HepG2 (cell line): ENCODE measurements around the gene DOCK2. TPM values are rescaled to one million over a fixed set of nuclear protein-coding genes. Genes with fewer than 3 reads are reported as not detected.

Source experiments
- ATAC-seq: fragments of 200-7000 bp; cut with Tn5 transposase; 3 replicates; pipeline ENCODE4 v1.9.1; 2020; ENCODE audit warnings: mild to moderate bottlenecking, moderate library complexity
- BruUV-seq: library from RNA; stranded (reverse); fragments of 400-500 nt; replicated peaks from 2 replicates; lab custom pipeline; 2021; lab: Mats Ljungman, UMichigan
- CTCF ChIA-PET: fragments of 300-600 bp; formaldehyde crosslinking; extraction: SDS; loops from one replicate; lab custom pipeline; 2021; ENCODE audit warnings: low total read pairs, inconsistent platforms, low intra/inter-chr PET ratio; lab: Yijun Ruan, JAX
- POLR2A ChIA-PET: fragments of 350-600 bp; sonication (Branson Sonifier 250); formaldehyde crosslinking; loops from one replicate; lab custom pipeline; 2020; ENCODE audit warnings: antibody characterized with exemption, inconsistent platforms; lab: Yijun Ruan, JAX
- DNase-seq: peaks from one replicate; pipeline ENCODE4 v3.0.0-alpha.2; 2015; ENCODE audit warnings: low spot score
- FAIRE-seq: peaks from 3 replicates; lab custom pipeline; 2011; peaks lifted over from hg19 to GRCh38; lab: Jason Lieb, UNC
- H2AFZ ChIP-seq: one replicate; pipeline ENCODE4 v1.6.1; 2011; ENCODE audit warnings: low read length, inconsistent platforms
- H3K27ac ChIP-seq: fragments of 300-600 bp; 3 replicates; pipeline ENCODE4 v1.8.0; 2011; ENCODE audit warnings: mixed run types, mild to moderate bottlenecking, mixed read lengths, low read length, inconsistent platforms; ENCODE audit not compliant: insufficient read depth; ENCODE audit errors: extremely low read length
- H3K27me3 ChIP-seq, 2 experiments: fragments of 200-600 bp in 1 of 2; 2 replicates in 1 of 2; 3 replicates in 1 of 2; pipeline versions ENCODE4 v1.6.0 to v1.8.0; 2011; ENCODE audit warnings: low read length in 2 of 2, mild to moderate bottlenecking in 2 of 2, moderate library complexity in 2 of 2, inconsistent platforms in 1 of 2; ENCODE audit not compliant: insufficient read depth in 2 of 2, control insufficient read depth in 1 of 2
- H3K36me3 ChIP-seq, 2 experiments: fragments of 200-600 bp in 1 of 2; replicated peaks in 1 of 2; 2 replicates in 1 of 2; 3 replicates in 1 of 2; pipeline versions ENCODE4 v1.5.1 to v1.8.0; 2011; ENCODE audit warnings: low read length in 2 of 2, inconsistent platforms in 1 of 2; ENCODE audit not compliant: insufficient read depth in 2 of 2, control insufficient read depth in 1 of 2
- H3K4me1 ChIP-seq: 2 replicates; pipeline ENCODE4 v1.5.1; 2012; ENCODE audit warnings: low read length, inconsistent platforms; ENCODE audit not compliant: insufficient read depth
- H3K4me2 ChIP-seq: 2 replicates; pipeline ENCODE4 v1.6.0; 2011; ENCODE audit warnings: low read depth, low read length, inconsistent platforms
- H3K4me3 ChIP-seq, 3 experiments: fragments of 200-600 bp in 1 of 3; sonication (generic), shearing (Covaris generic) in 1 of 3; replicated peaks in 1 of 3; 2 replicates each; pipeline ENCODE4 v1.5.1; 2011 to 2016; ENCODE audit warnings: low read length in 3 of 3, inconsistent platforms in 2 of 3, low read depth in 2 of 3, mild to moderate bottlenecking in 2 of 3, control low read depth in 1 of 3, mixed read lengths in 1 of 3; ENCODE audit not compliant: insufficient read depth in 1 of 3
- H3K79me2 ChIP-seq: one replicate; pipeline ENCODE4 v1.6.1; 2011; ENCODE audit warnings: low read length, inconsistent platforms; ENCODE audit not compliant: insufficient read depth
- H3K9ac ChIP-seq: 2 replicates; pipeline ENCODE4 v1.6.0; 2011; ENCODE audit warnings: mild to moderate bottlenecking, low read depth, low read length, inconsistent platforms; ENCODE audit not compliant: insufficient read depth
- H3K9me3 ChIP-seq: 2 replicates; pipeline ENCODE4 v1.5.1; 2012; ENCODE audit warnings: mild to moderate bottlenecking, low read length
- H4K20me1 ChIP-seq: 2 replicates; pipeline ENCODE4 v1.6.0; 2011; ENCODE audit warnings: inconsistent platforms, mild to moderate bottlenecking, low read length, moderate library complexity; ENCODE audit not compliant: insufficient read depth
- AFF4 ChIP-seq: sonication (generic); formaldehyde crosslinking; IDR thresholded peaks from 2 replicates; pipeline ENCODE4 v1.4.0; 2020; ENCODE audit warnings: missing genetic modification reagents
- CHCHD3 ChIP-seq: sonication (generic); formaldehyde crosslinking; IDR thresholded peaks from 2 replicates; pipeline ENCODE4 v1.8.0; 2022; ENCODE audit warnings: mild to moderate bottlenecking, missing genetic modification reagents, moderate library complexity
- ETS1 ChIP-seq: sonication (generic); formaldehyde crosslinking; IDR thresholded peaks from 2 replicates; pipeline ENCODE4 v1.4.0; 2020; ENCODE audit warnings: missing genetic modification reagents
- MYPOP ChIP-seq: sonication (generic); formaldehyde crosslinking; IDR thresholded peaks from 2 replicates; pipeline ENCODE4 v1.8.1; 2023; ENCODE audit warnings: mild to moderate bottlenecking, moderate library complexity, missing genetic modification reagents
- NKX3-1 ChIP-seq: sonication (generic); formaldehyde crosslinking; IDR thresholded peaks from 2 replicates; pipeline ENCODE4 v1.5.0; 2020; ENCODE audit warnings: missing genetic modification reagents
- RAD51 ChIP-seq: fragments of 450-650 bp; IDR thresholded peaks from 2 replicates; pipeline ENCODE4 v1.6.1; 2016; ENCODE audit warnings: borderline replicate concordance
- RFX5 ChIP-seq: IDR thresholded peaks from 2 replicates; pipeline ENCODE4 v1.6.1; 2011; ENCODE audit warnings: low read depth, low read length, improper control_type of control experiment
- TERF1 ChIP-seq: sonication (generic); formaldehyde crosslinking; IDR thresholded peaks from 2 replicates; pipeline ENCODE4 v1.8.0; 2022; ENCODE audit warnings: mild to moderate bottlenecking, missing genetic modification reagents, moderate library complexity
- U2AF2 ChIP-seq: fragments of 200-400 bp; formaldehyde crosslinking; IDR thresholded peaks from 2 replicates; pipeline ENCODE4 v1.6.1; 2017; ENCODE audit warnings: low read depth, mild to moderate bottlenecking, low read length
- ZBTB43 ChIP-seq: sonication (generic); formaldehyde crosslinking; conservative IDR thresholded peaks from 2 replicates; pipeline ENCODE4 v1.4.0; 2020; ENCODE audit warnings: missing genetic modification reagents
- ZNF354B ChIP-seq: sonication (generic); formaldehyde crosslinking; IDR thresholded peaks from 2 replicates; pipeline ENCODE4 v1.8.0; 2022; ENCODE audit warnings: mild to moderate bottlenecking, missing genetic modification reagents
- ZNF546 ChIP-seq: sonication (generic); formaldehyde crosslinking; conservative IDR thresholded peaks from 2 replicates; pipeline ENCODE4 v1.8.1; 2023; ENCODE audit warnings: mild to moderate bottlenecking, missing genetic modification reagents
- ZNF703 ChIP-seq: sonication (generic); formaldehyde crosslinking; IDR thresholded peaks from 2 replicates; pipeline ENCODE4 v1.5.1; 2020; ENCODE audit warnings: missing genetic modification reagents, mild to moderate bottlenecking, moderate library complexity, borderline replicate concordance
- ZSCAN5A ChIP-seq: sonication (generic); formaldehyde crosslinking; IDR thresholded peaks from 2 replicates; pipeline ENCODE4 v1.8.0; 2022; ENCODE audit warnings: mild to moderate bottlenecking, missing genetic modification reagents, borderline replicate concordance
- WGBS: methylation state at CpG from one replicate; pipeline ENCODE4 v1.1.6; 2017; ENCODE audit warnings: low lambda C conversion rate; 5-methylcytosine and 5-hydroxymethylcytosine counted together
- in situ Hi-C: cut with HindIII; loops from 2 replicates; pipeline ENCODE4 v1.10.0; 2017; ENCODE audit warnings: low pct_unique_long_range_greater_than_20kb; ENCODE audit not compliant: extremely low pct_ligation_motif_present
- intact Hi-C: fragments of 100-400 bp; cut with micrococcal nuclease; formaldehyde crosslinking; loops from one replicate; pipeline ENCODE4 v1.10.0; 2022; ENCODE audit not compliant: unreplicated experiment
- polyA plus RNA-seq, 8 experiments: library from polyadenylated mRNA; depleted of rRNA in 3 of 8; stranded (reverse) in 7 of 8; unstranded in 1 of 8; fragments of >200 nt; fragmentation: Illumina TruSeq in 4 of 8; extraction: Trizol in 4 of 8; gene quantifications; 2 replicates each; pipeline versions ENCODE4 v1.2.1 to v1.2.3, GENCODE V29; 2011 to 2016; ENCODE audit warnings: low read depth in 4 of 8, missing spikeins in 1 of 8, mixed read lengths in 1 of 8; ENCODE audit not compliant: insufficient read depth in 1 of 8
- total RNA-seq, 5 experiments: library from RNA; depleted of rRNA; stranded (reverse); fragments of >200 nt; fragmentation: Illumina TruSeq; extraction: Trizol; gene quantifications; 2 replicates each; pipeline ENCODE4 v1.2.3, GENCODE V29; 2016; ENCODE audit warnings: low read depth in 1 of 5

Gene DOCK2
- total and polyA plus RNA-seq, 2 of the 13 experiments (the other 11 are each of a cell fraction or from before 2014, with no cell fraction given), result not detected

- TF ChIP-seq ETS1 (CRISPR knock-in tag) (no peak), ZNF703 (no peak), U2AF2 (no peak), ZNF354B (CRISPR knock-in tag) (no peak), RFX5 (no peak), NKX3-1 (CRISPR knock-in tag) (no peak), TERF1 (no peak)
Observed at GRCh38 chr5:170076739-170077138, 439.7 kb downstream of the DOCK2 start (continued).

GRCh38 chr5:170077526-170077925 lies 440.5 kb downstream of the DOCK2 start:
- ChIA-PET POLR2A (no interaction called here), CTCF (no interaction called here)
- FAIRE-seq (no peak), ATAC-seq (no peak), DNase-seq (no peak)
- intact Hi-C loops (no loop called here), in situ Hi-C loops (no loop called here)
- Histone ChIP-seq H3K4me3 (no peak overlapping the region), H3K9ac (no peak overlapping the region), H3K27ac (no peak overlapping the region), H3K79me2 (no peaks in the 10 kb centered on the region), H3K4me2 (no peak overlapping the region), H3K9me3 (no peaks in the 10 kb centered on the region), H3K4me1 (no peaks in the 10 kb centered on the region), H3K36me3 (no peaks in the 10 kb centered on the region), H2AFZ (no peak overlapping the region), H3K27me3 (no peaks in the 10 kb centered on the region), H4K20me1 (no peaks in the 10 kb centered on the region)
- WGBS, result 43% methylated on average over 2 of the region's 5 CpGs
- BruUV-seq, result no TSS peak
- TF ChIP-seq ZSCAN5A (CRISPR knock-in tag), result no peak
- TF ChIP-seq ZNF546 (CRISPR knock-in tag), result no peak
- no peak for TF ChIP-seq ZBTB43 (CRISPR knock-in tag)
- no peak for TF ChIP-seq MYPOP (CRISPR knock-in tag)
- no peak for TF ChIP-seq CHCHD3 (CRISPR knock-in tag)
- TF ChIP-seq RAD51, result no peak
- no peak for TF ChIP-seq AFF4 (CRISPR knock-in tag)
